Activated CD4-positive, alpha-beta T cell treated with anti-CD3 and anti-CD28 coated beads for 36 hours (primary cell): Measurements from ENCODE around the gene KAZALD1. TPM values are rescaled to one million over a fixed set of nuclear protein-coding genes. Genes with fewer than 3 reads are reported as not detected.

Source experiments
- ATAC-seq: fragments of 200-7000 bp; cut with Tn5 transposase; one replicate; pipeline ENCODE4 v1.10.0; 2021; ENCODE audit warnings: mild to moderate bottlenecking, moderate library complexity
- CTCF ChIA-PET: fragments of 350-600 bp; sonication (Branson Sonifier 250); formaldehyde crosslinking; loops from one replicate; lab custom pipeline; 2021; ENCODE audit warnings: antibody characterized with exemption; lab: Charles Lee
- POLR2A ChIA-PET: fragments of 350-600 bp; sonication (Branson Sonifier 250); formaldehyde crosslinking; loops from one replicate; lab custom pipeline; 2021; ENCODE audit warnings: antibody characterized with exemption, inconsistent platforms; lab: Charles Lee
- DNase-seq: peaks from one replicate; pipeline ENCODE4 v3.0.0-alpha.2; 2020
- H3K27ac Mint-ChIP-seq: one replicate; pipeline ENCODE4 v1.8.0; 2021; ENCODE audit warnings: mixed read lengths
- H3K27me3 Mint-ChIP-seq: one replicate; pipeline ENCODE4 v1.8.0; 2021; ENCODE audit warnings: mixed read lengths
- H3K36me3 Mint-ChIP-seq: one replicate; pipeline ENCODE4 v1.8.0; 2021; ENCODE audit warnings: low read depth, mixed read lengths
- H3K4me1 Mint-ChIP-seq: one replicate; pipeline ENCODE4 v1.8.0; 2021; ENCODE audit warnings: mixed read lengths
- H3K4me3 Mint-ChIP-seq: one replicate; pipeline ENCODE4 v1.8.0; 2021; ENCODE audit warnings: mild to moderate bottlenecking, moderate library complexity, mixed read lengths
- H3K9me3 Mint-ChIP-seq: one replicate; pipeline ENCODE4 v1.8.0; 2021; ENCODE audit warnings: low read depth, mixed read lengths
- intact Hi-C, 2 experiments: fragments of 100-400 bp; cut with DNase I in 1 of 2; cut with micrococcal nuclease in 1 of 2; formaldehyde crosslinking; loops; one replicate each; pipeline versions ENCODE4 v1.14.2 to v1.15.1; 2022 to 2024; cut with DNase I, micrococcal nuclease
- total RNA-seq, 2 experiments: library from RNA; stranded (reverse); gene quantifications; one replicate each; pipeline ENCODE4 v1.2.3, GENCODE V29; 2021

The KAZALD1 gene
- under 1 TPM; 0.47 to 0.57 TPM for total RNA-seq

GRCh38 chr10:101061624-101062231, at the start of gene KAZALD1:
KAZALD1 (plus strand) TSS chr10:101061989; CDS start chr10:101062593, 604 bp downstream.
- H3K4me1 Mint-ChIP-seq = peaks cover 32% of the 10 kb centered on the region
- ATAC-seq (no peak), DNase-seq (no peak)
- POLR2A ChIA-PET = interaction anchor here (0.8 kb wide), 1 partner anchor 73 kb away, joined by 3 read pairs; no protein-coding TSS in a partner anchor
- H3K27ac Mint-ChIP-seq = peak within 1 kb of the TSS; percentile 96
- CTCF ChIA-PET = interaction anchor here (0.7 to 22.9 kb wide), 7 partner anchors 20 to 601 kb away, joined by 3 to 526 read pairs (median 8); partner anchors contain the start of genes PDZD7 and SFXN3
- H3K27me3 Mint-ChIP-seq = peaks cover 30% of the 10 kb centered on the region
- no peaks in the 10 kb centered on the region for H3K9me3 Mint-ChIP-seq
- intact Hi-C loops = loop anchor here (1.0 to 10.0 kb wide), 5 partner anchors 47 to 721 kb away; partner anchors contain the start of genes BTRC (in 1 of the 2), DPCD (in 1 of the 2), NPM3 (in 1 of the 2) and POLL (in 1 of the 2)
- peaks cover 5% of the 10 kb centered on the region for H3K36me3 Mint-ChIP-seq
- peak within 1 kb of the TSS; percentile 82 for H3K4me3 Mint-ChIP-seq

DNA sequence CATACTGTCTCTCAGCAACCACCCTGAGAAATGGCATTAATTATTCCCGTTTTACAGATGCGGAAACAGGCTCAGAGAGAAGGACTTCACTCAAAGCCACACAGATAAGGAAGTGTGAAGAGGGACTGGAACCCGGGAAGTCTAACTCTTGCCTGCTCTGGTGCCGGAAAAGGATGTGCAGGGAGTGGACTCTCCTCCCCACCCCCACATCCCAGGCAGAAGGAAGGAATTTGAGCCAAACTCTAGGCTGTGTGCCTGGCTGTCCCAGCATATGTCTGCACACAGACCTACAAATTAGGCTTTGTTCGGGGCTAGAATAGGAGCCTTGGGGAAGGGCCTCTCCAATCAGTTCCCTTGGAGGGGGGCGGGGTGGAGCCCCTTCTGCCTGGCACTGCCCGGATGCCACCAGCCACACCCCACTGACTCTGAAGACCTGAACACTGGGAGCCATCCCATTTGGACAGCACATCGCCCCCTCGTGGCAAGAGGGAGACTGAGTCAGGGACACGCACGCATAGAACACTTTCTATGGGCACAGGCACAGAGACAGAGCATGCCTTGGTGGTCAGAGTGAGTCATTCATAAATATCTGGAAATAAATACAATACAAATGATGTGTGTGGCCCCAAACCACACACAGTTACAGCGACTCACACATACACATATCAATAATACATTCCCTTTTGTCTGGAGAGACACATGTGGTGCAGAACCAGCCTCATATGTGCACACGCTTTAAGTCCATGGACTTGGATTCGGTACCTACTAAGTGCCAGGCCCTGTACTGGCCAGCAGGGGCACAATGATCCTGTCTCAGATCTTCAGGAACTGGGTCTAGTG, 49.0 kb upstream of the KAZALD1 start:
- H3K27ac Mint-ChIP-seq = no peak overlapping the region
- POLR2A ChIA-PET = no interaction called here
- H3K27me3 Mint-ChIP-seq = peaks cover 25% of the 10 kb centered on the region
- peaks cover 22% of the 10 kb centered on the region for H3K4me1 Mint-ChIP-seq
- H3K9me3 Mint-ChIP-seq = no peaks in the 10 kb centered on the region
- intact Hi-C loops = loop anchor here (1.0 to 10.0 kb wide), 5 partner anchors 18 to 450 kb away; partner anchors contain the start of genes PDZD7 (in 2 of the 2), SFXN3 (in 2 of the 2), KAZALD1 (in 1 of the 2) and SEMA4G (in 1 of the 2)
- H3K36me3 Mint-ChIP-seq = no peaks in the 10 kb centered on the region
- peak; percentile 90 for DNase-seq
- ATAC-seq = peak; percentile 85
- H3K4me3 Mint-ChIP-seq = no peak overlapping the region
- CTCF ChIA-PET = interaction anchor here (0.8 kb wide), 1 partner anchor 15 kb away, joined by 5 read pairs; no protein-coding TSS in a partner anchor

- Mint-ChIP-seq H3K4me3 (no peak overlapping the region), H3K27me3 (peaks cover 28% of the 10 kb centered on the region), H3K9me3 (no peaks in the 10 kb centered on the region), H3K36me3 (no peaks in the 10 kb centered on the region), H3K4me1 (peaks cover 22% of the 10 kb centered on the region), H3K27ac (no peak overlapping the region)
- ChIA-PET CTCF (interaction anchor here (0.6 to 7.2 kb wide), 7 partner anchors 11 to 137 kb away, joined by 3 to 73 read pairs (median 17); partner anchors contain the start of genes KAZALD1, LZTS2, PDZD7 and SFXN3), POLR2A (no interaction called here)
- no peak for ATAC-seq
- intact Hi-C loops = loop anchor here (1.0 to 10.0 kb wide), 5 partner anchors 17 to 451 kb away; partner anchors contain the start of genes PDZD7 (in 2 of the 2), SFXN3 (in 2 of the 2), KAZALD1 (in 1 of the 2) and SEMA4G (in 1 of the 2)
- no peak for DNase-seq
Observed at GRCh38 chr10:101013365-101013825, 48.4 kb upstream of the KAZALD1 start.

GRCh38 chr10:101014230-101014884, 47.4 kb upstream of the KAZALD1 start:
- peak; percentile 49 for ATAC-seq
- ChIA-PET CTCF (interaction anchor here (0.5 to 7.2 kb wide), 28 partner anchors 10 to 451 kb away, joined by 3 to 73 read pairs (median 5); partner anchors contain the start of genes KAZALD1, LZTS2, PDZD7 and SFXN3), POLR2A (no interaction called here)
- Mint-ChIP-seq H3K27ac (peak overlapping the region; percentile 25), H3K36me3 (no peaks in the 10 kb centered on the region), H3K27me3 (peaks cover 31% of the 10 kb centered on the region), H3K9me3 (no peaks in the 10 kb centered on the region), H3K4me3 (no peak overlapping the region), H3K4me1 (peaks cover 22% of the 10 kb centered on the region)
- intact Hi-C loops = loop anchor here (1.0 to 10.0 kb wide), 4 partner anchors 15 to 452 kb away; partner anchors contain the start of genes LZTS2 (in 2 of the 2) and KAZALD1 (in 1 of the 2)
- peak; percentile 88 for DNase-seq

- Mint-ChIP-seq H3K9me3 (no peaks in the 10 kb centered on the region), H3K27me3 (peaks cover 34% of the 10 kb centered on the region), H3K27ac (no peak overlapping the region), H3K36me3 (no peaks in the 10 kb centered on the region), H3K4me3 (no peak overlapping the region), H3K4me1 (peaks cover 22% of the 10 kb centered on the region)
- CTCF ChIA-PET = interaction anchor here (0.5 to 7.2 kb wide), 30 partner anchors 10 to 452 kb away, joined by 3 to 73 read pairs (median 5); partner anchors contain the start of genes KAZALD1, LZTS2, PDZD7 and SFXN3
- DNase-seq (peak; percentile 48), ATAC-seq (no peak)
- intact Hi-C loops = loop anchor here (1.0 to 10.0 kb wide), 4 partner anchors 16 to 453 kb away; partner anchors contain the start of genes LZTS2 (in 2 of the 2) and KAZALD1 (in 1 of the 2)
- POLR2A ChIA-PET = no interaction called here
Observed at GRCh38 chr10:101014966-101015581, 46.7 kb upstream of the KAZALD1 start.

GRCh38 chr10:101015582-101015973, 46.2 kb upstream of the KAZALD1 start:
- H3K4me3 Mint-ChIP-seq = no peak overlapping the region
- peaks cover 22% of the 10 kb centered on the region for H3K4me1 Mint-ChIP-seq
- POLR2A ChIA-PET = no interaction called here

GRCh38 chr10:101016814-101017213, 45.0 kb upstream of the KAZALD1 start:
- Mint-ChIP-seq H3K4me3 (no peak overlapping the region), H3K9me3 (no peaks in the 10 kb centered on the region), H3K36me3 (no peaks in the 10 kb centered on the region), H3K27ac (no peak overlapping the region), H3K4me1 (peaks cover 22% of the 10 kb centered on the region), H3K27me3 (peaks cover 40% of the 10 kb centered on the region)
- ChIA-PET CTCF (interaction anchor here (0.6 to 7.2 kb wide), 11 partner anchors 13 to 125 kb away, joined by 3 to 73 read pairs (median 7); partner anchors contain the start of genes LZTS2, PDZD7 and SFXN3), POLR2A (no interaction called here)
- intact Hi-C loops = loop anchor here in 1 of 2 experiments (10.0 kb wide), 1 partner anchor 48 kb away; the partner anchor contains the start of gene KAZALD1
- DNase-seq (no peak), ATAC-seq (no peak)

More at GRCh38 chr10:101015582-101015973, 46.2 kb upstream of the KAZALD1 start:
- ATAC-seq = no peak
- Mint-ChIP-seq H3K9me3 (no peaks in the 10 kb centered on the region), H3K36me3 (no peaks in the 10 kb centered on the region), H3K27me3 (peaks cover 34% of the 10 kb centered on the region), H3K27ac (no peak overlapping the region)
- no peak for DNase-seq
- intact Hi-C loops = loop anchor here in 1 of 2 experiments (10.0 kb wide), 1 partner anchor 49 kb away; the partner anchor contains the start of gene KAZALD1
- CTCF ChIA-PET = interaction anchor here (0.6 to 7.2 kb wide), 16 partner anchors 11 to 321 kb away, joined by 3 to 73 read pairs (median 9); partner anchors contain the start of genes KAZALD1, LZTS2, PDZD7 and SFXN3

GRCh38 chr10:101018118-101018599, 43.6 kb upstream of the KAZALD1 start:
- no peak for ATAC-seq
- CTCF ChIA-PET = interaction anchor here (0.5 to 7.2 kb wide), 17 partner anchors 10 to 124 kb away, joined by 3 to 73 read pairs (median 4); partner anchors contain the start of genes LZTS2, PDZD7 and SFXN3
- peaks cover 41% of the 10 kb centered on the region for H3K27me3 Mint-ChIP-seq
- no peaks in the 10 kb centered on the region for H3K36me3 Mint-ChIP-seq
- intact Hi-C loops = loop anchor here in 1 of 2 experiments (10.0 kb wide), 1 partner anchor 47 kb away; the partner anchor contains the start of gene KAZALD1
- no peaks in the 10 kb centered on the region for H3K9me3 Mint-ChIP-seq
- no peak for DNase-seq
- H3K4me3 Mint-ChIP-seq = no peak overlapping the region
- POLR2A ChIA-PET = no interaction called here
- peaks cover 15% of the 10 kb centered on the region for H3K4me1 Mint-ChIP-seq
- no peak overlapping the region for H3K27ac Mint-ChIP-seq

- intact Hi-C loops = loop anchor here (1.0 to 10.0 kb wide), 2 partner anchors 46 to 49 kb away; partner anchors contain the start of gene KAZALD1 (in 1 of the 2)
- ChIA-PET POLR2A (interaction anchor here (0.6 kb wide), 1 partner anchor 27 kb away, joined by 3 read pairs; no protein-coding TSS in a partner anchor), CTCF (interaction anchor here (0.6 to 7.2 kb wide), 31 partner anchors 10 to 1231 kb away, joined by 3 to 73 read pairs (median 3); partner anchors contain the start of genes LZTS2, NDUFB8, PDZD7 and SFXN3)
- peaks cover 12% of the 10 kb centered on the region for H3K4me1 Mint-ChIP-seq
- DNase-seq = peak; percentile 93
- no peaks in the 10 kb centered on the region for H3K9me3 Mint-ChIP-seq
- ATAC-seq = peak; percentile 87
- no peak overlapping the region for H3K27ac Mint-ChIP-seq
- peaks cover 37% of the 10 kb centered on the region for H3K27me3 Mint-ChIP-seq
- H3K36me3 Mint-ChIP-seq = no peaks in the 10 kb centered on the region
- no peak overlapping the region for H3K4me3 Mint-ChIP-seq
Observed at GRCh38 chr10:101018600-101019439, 43.0 kb upstream of the KAZALD1 start.
